IPS DF 4.7 (cell line): ENCODE measurements around the gene CTDNEP1.

Experiments used
- DNase-seq: peaks from one replicate; pipeline ENCODE4 v3.0.0-alpha.2; 2013; ENCODE audit warnings: low spot score; ENCODE audit errors: extremely low read depth

The CTDNEP1 gene

DNA sequence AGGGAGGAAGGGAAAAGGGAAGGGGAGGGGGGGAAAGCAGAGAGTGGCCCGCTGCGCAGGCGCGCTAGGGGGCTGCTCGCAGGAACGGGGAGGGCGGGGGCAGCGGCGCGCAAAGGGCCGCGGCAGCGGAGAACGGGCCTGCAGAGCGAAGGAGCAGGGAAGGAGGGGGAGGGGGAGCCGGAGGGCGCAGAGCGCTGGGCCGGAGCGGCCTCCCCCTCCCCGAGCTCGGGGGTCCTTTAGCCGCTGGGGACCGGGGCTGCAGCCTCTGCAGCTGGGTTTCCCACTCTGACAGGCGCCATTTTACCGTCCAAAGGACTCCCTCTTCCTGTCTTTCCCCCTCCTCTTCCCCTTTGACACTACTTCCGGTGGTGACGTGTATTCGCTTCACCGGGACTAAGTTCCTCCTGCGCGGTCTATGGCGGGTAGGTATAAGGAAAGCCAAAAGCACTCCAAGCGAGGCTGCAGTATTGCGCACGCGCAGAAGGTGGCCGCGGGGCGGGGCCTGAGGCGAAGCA is at the start of gene CTDNEP1:
TSS of gene CTDNEP1 (minus strand) at position 74 of the 515 bp plus-strand sequence. CDS start 438 bp downstream, outside the sequence.
- peak; percentile 98 for DNase-seq

DNA sequence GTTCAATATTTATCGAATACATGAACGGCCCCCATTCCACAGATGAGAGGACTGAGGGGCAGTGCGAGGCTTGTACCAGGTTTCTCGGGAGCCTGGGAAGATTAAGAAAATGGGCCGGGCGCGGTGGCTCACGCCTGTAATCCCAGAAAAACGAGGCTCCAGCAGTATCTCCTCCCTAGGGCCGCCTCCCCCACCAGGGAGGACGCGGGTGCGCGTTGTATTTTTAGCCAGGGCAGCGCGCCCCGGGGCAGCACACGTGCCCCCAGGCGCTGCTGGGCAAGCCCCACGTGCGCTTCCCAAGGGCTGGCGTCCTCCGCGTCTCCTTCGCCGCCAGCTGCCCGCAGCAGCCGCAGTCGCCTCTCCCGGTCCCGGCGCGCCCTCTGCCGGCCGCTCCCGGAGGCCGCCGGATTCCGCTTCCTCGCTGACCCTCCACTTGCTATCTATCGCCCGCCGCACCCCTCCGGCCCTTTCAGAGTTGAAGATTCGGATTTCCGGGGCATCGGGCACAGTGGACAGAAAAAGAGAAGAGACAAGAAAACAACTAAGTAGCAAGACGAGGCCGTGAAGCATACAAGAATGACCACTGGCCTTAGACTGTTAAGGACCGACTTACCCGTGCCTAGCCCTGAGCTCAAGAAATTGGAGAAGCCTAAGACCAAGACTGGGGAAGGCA is 44.8 kb upstream of the CTDNEP1 start:
- DNase-seq: no peak

DNA sequence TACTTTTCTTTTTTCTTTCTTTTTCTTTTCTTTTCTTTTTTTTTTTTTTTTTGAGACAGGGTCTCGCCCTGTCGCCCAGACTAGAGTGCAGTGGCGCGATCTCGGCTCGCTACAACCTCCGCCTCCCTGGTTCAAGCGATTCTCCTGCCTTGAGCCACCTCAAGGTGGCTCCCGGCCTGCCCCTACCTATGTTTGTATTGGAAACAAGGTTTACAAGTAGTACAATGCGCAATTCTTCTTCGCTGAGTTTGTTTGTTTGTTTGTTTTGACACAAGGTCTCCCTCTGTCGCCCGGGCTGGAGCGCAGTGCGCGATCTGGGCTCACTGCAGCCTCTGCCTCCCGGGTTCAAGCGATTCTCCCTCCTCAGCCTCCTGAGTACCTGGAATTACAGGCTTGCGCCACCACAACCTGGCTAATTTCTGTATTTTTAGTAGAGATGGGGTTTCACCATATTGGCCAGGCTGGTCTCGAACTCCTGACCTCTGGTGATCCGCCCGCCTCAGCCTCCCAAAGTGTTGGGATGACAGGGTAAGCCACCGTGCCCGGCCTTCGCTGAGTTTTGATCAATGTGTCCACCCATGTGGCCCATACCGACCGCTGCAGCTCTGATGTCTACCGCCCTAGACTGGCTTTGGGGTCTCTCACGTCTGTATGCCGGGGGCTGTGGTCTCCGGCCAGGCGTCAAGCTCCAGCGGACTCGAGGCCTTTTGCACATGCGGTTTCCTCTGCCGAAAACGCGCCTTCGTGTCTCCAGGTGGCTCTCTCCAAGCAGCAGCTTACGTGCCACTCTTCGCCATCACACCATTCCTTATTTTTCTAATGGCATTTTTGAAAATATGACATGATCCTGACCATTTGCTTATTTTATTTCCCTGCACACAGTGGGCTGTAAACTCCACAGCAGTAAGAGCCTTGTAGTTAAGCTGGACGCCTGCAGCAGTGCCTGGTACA is 44.0 kb upstream of the CTDNEP1 start:
- DNase-seq: no peak

GRCh38 chr17:7294614-7295153 is 43.1 kb upstream of the CTDNEP1 start, which contains the start of gene YBX2:
Gene YBX2, minus strand, starts transcription at chr17:7294639. Its CDS starts 139 bp downstream, at chr17:7294500.
- no peak for DNase-seq

- no peak for DNase-seq
Measured at GRCh38 chr17:7293816-7294613, 42.5 kb upstream of the CTDNEP1 start.

GRCh38 chr17:7293159-7293558 is 41.6 kb upstream of the CTDNEP1 start:
- no peak for DNase-seq

DNA sequence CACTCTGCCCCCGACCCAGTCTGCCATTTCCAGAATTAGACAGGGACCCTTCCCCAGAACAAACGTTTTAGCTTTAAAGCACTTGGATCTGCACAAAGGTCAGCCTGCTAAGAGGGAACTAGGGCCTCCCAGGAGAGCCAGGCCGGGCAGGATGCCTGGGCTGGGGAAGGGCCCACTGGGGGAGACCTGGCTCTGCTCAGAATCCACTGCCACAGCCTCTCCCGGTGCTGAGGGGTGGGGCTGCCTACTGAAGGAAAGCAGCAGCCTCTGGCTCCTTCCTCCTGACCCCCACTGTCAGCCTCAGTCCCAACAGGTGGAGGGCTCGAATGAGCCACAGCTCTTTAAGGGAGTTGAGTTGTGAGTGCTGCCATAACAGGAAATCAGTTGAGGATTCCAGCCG is 41.2 kb upstream of the CTDNEP1 start:
- no peak for DNase-seq

DNA sequence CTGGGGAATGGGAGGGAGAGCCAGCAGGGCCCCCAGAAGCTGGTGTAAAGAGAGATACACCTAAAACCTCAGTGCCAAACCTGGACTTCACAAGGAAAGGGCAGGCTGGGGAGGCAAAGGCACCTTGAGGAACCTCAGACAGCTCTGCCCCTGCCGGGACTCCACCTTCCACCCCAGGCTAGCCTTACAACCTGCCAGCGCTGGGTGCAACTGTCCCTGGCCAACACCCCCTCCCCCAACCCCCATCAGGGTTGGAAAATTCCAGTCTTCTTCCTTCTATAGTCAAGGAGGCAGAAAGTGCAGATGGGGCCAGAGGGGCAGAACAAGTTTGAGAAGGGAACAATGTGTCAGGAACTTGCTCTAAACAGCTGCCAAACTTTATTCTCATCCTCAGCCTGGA is 40.7 kb upstream of the CTDNEP1 start:
- DNase-seq: no peak

DNA sequence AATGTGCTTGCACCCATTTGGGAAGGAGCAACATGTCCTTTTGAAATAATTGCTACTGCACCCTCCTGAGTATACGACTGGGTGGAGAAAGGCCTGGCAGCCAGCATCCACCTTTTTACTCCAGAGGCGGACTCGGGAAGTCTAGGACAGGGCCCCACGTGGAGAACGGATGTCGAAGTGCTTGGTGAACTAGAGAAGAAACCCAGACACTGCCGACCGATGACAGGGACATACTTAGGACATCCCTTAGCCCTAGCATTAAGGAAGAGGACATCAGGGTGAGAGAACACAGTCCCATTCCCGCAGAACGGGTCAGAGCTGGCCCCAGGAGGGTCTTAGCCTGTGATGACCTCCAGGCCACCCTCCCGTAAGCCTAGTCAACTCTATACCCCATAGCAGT is 39.2 kb upstream of the CTDNEP1 start:
- no peak for DNase-seq

DNA sequence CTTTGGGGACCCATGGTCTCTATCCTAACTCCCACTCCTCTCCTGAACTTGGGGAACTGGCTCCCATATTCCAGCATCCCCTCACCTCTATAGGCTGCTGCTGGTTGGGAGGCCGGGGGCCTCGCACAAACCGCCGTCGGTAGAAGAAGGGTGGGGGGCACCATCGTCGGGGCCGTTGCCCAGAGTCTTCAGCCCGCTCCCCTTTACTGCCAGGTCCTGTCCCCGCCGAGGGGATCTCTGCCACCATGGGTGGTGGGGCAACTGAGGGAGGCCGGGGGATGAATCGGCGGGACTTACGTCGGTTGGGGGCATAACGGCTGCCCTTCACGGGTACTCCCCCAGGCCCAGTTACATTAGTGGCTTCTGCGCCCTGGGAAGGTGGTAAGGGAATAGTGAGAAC is 38.6 kb upstream of the CTDNEP1 start:
- DNase-seq: no peak

- no peak for DNase-seq
Measured at GRCh38 chr17:7289256-7290032, 37.9 kb upstream of the CTDNEP1 start.

DNA sequence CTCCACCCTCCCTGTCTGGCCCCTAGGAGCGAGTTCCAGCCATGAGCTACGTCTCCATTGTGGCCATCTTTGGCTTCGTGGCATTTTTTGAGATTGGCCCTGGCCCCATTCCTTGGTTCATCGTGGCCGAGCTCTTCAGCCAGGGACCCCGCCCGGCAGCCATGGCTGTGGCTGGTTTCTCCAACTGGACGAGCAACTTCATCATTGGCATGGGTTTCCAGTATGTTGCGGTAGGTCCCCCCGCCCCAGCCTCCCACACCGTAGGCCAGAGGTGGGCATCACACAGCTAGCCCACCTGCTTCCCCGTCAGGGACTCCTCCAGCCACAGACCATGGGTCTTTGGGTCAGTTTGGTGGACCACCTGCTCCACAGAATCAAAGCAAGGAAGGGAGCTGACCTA is 34.1 kb upstream of the CTDNEP1 start:
- no peak for DNase-seq

DNA sequence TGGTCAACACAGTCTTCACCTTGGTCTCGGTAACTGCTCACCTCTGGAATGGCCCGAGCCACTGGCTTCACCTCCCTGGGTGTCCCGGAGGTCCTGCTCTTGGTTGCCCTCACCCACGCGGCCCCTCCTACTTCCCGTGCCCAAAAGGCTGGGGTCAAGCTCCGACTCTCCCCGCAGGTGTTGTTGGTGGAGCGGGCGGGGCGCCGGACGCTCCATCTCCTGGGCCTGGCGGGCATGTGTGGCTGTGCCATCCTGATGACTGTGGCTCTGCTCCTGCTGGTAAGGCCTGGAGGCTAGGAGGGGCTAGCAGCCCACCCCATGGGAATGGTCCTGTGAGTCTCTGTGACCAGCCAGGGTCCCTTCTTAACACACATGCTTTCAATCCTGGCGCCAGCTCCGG is 33.4 kb upstream of the CTDNEP1 start:
- DNase-seq: no peak

DNA sequence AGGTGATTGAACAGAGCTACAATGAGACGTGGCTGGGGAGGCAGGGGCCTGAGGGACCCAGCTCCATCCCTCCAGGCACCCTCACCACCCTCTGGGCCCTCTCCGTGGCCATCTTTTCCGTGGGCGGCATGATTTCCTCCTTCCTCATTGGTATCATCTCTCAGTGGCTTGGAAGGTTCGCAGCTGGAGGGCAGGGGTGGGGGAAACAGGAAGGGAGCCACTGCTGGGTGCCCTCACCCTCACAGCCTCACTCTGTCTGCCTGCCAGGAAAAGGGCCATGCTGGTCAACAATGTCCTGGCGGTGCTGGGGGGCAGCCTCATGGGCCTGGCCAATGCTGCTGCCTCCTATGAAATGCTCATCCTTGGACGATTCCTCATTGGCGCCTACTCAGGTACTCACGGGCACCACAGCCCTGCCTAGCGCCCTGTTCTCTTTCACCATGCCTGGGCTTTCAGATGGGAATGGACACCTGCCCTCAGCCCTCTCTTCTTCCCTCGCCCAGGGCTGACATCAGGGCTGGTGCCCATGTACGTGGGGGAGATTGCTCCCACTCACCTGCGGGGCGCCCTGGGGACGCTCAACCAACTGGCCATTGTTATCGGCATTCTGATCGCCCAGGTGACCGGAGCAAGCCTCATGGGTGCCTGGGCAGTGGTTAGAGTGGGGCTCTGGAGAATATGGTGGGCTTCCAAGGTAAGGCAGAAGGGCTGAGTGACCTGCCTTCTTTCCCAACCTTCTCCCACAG is 32.1 kb upstream of the CTDNEP1 start:
- DNase-seq: no peak

GRCh38 chr17:7282752-7283321 is 31.3 kb upstream of the CTDNEP1 start:
- no peak for DNase-seq

GRCh38 chr17:7281953-7282751 is 30.6 kb upstream of the CTDNEP1 start:
- no peak for DNase-seq

GRCh38 chr17:7281074-7281952 is 29.8 kb upstream of the CTDNEP1 start, which contains the start of gene SLC2A4:
Gene SLC2A4, plus strand, starts transcription at chr17:7281718. Its CDS starts 217 bp downstream, at chr17:7281935.
- no peak for DNase-seq
